BLaER1 treated with 17β-estradiol and CSF1 and Interleukin-3, amounts not matched to agents 10 nM and 100 nM (cell line): ENCODE data around the gene RNU1-2.
A peak's percentile ranks its signal among the peaks of the same experiment; 100 is the strongest.
"Not testable (repeated sequence)": the region's sequence is repeated elsewhere in the genome, so short reads cannot be mapped to it uniquely, and the experiment has no call there.

Experiments
- H3K27ac ChIP-seq, 11 experiments: shearing (Covaris generic); formaldehyde crosslinking; 2 replicates each; pipeline ENCODE4 v1.8.1; 2022
- H3K27me3 ChIP-seq, 11 experiments: shearing (Covaris generic); formaldehyde crosslinking; 2 replicates each; pipeline ENCODE4 v1.8.1; 2022
- H3K36me3 ChIP-seq, 11 experiments: shearing (Covaris generic); formaldehyde crosslinking; 2 replicates each; pipeline ENCODE4 v1.8.1; 2022
- H3K4me1 ChIP-seq, 10 experiments: shearing (Covaris generic); formaldehyde crosslinking; 2 replicates each; pipeline ENCODE4 v1.8.1; 2022
- H3K4me2 ChIP-seq, 11 experiments: shearing (Covaris generic); formaldehyde crosslinking; 2 replicates each; pipeline ENCODE4 v1.8.1; 2022
- H3K4me3 ChIP-seq, 10 experiments: shearing (Covaris generic); formaldehyde crosslinking; 2 replicates each; pipeline ENCODE4 v1.8.1; 2022
- H3K9ac ChIP-seq, 11 experiments: shearing (Covaris generic); formaldehyde crosslinking; 2 replicates each; pipeline ENCODE4 v1.8.1; 2022
- H3K9me3 ChIP-seq, 11 experiments: shearing (Covaris generic); formaldehyde crosslinking; replicated peaks in 1 of 11; 2 replicates each; pipeline ENCODE4 v1.8.1; 2022
- H4K20me1 ChIP-seq, 11 experiments: shearing (Covaris generic); formaldehyde crosslinking; 2 replicates each; pipeline ENCODE4 v1.8.1; 2022
- Cebpa-rat ChIP-seq, 11 experiments: shearing (Covaris generic); IDR thresholded peaks; 2 replicates each; pipeline ENCODE4 v1.8.1; 2022

The RNU1-2 gene

GRCh38 chr1:16894338-16894737 is 1.4 kb upstream of the RNU1-2 start:
- H3K36me3 ChIP-seq, H3K4me3 ChIP-seq, H4K20me1 ChIP-seq, H3K27ac ChIP-seq, H3K9me3 ChIP-seq, H3K4me2 ChIP-seq, H3K9ac ChIP-seq: not testable (repeated sequence)
- Histone ChIP-seq H3K27me3 (peaks cover 5 to 28% (median 22%) of the 10 kb centered on the region in 11 experiments), H3K4me1 (peaks cover 21 to 42% (median 32%) of the 10 kb centered on the region in 10 experiments)

- not testable (repeated sequence) for H3K9me3 ChIP-seq, H3K36me3 ChIP-seq, H4K20me1 ChIP-seq
- Histone ChIP-seq H3K27me3 (peaks cover 0 to 19% (median 13%) of the 10 kb centered on the region in 11 experiments; a peak in 20 of 22 replicates), H3K9ac (peak overlapping the region in 9 of 11 experiments; percentile 76 to 88 (median 83); a peak in 19 of 22 replicates), H3K4me3 (peak overlapping the region; percentile 32 to 63 (median 46); a peak in 16 of 20 replicates), H3K27ac (peak overlapping the region in 9 of 11 experiments; percentile 81 to 90 (median 88); a peak in 14 of 22 replicates), H3K4me2 (peak overlapping the region; percentile 55 to 79 (median 69); a peak in 21 of 22 replicates), H3K4me1 (peaks cover 13 to 34% (median 24%) of the 10 kb centered on the region in 10 experiments; a peak in 19 of 20 replicates)
Observed at GRCh38 chr1:16895233-16895597, 565 bp upstream of the RNU1-2 start.

- H3K4me1 ChIP-seq = peaks cover 19 to 40% (median 32%) of the 10 kb centered on the region in 10 experiments
- H3K9me3 ChIP-seq, H3K36me3 ChIP-seq, H4K20me1 ChIP-seq, H3K27me3 ChIP-seq: not testable (repeated sequence)
- peak overlapping the region; percentile 63 to 85 (median 75) for H3K9ac ChIP-seq
- peak overlapping the region; percentile 51 to 69 (median 58) for H3K4me3 ChIP-seq
- peak overlapping the region in 10 of 11 experiments; percentile 38 to 81 (median 64); a peak in 19 of 22 replicates for H3K27ac ChIP-seq
- peak overlapping the region; percentile 88 to 98 (median 93) for H3K4me2 ChIP-seq
Observed at GRCh38 chr1:16896316-16897055, 706 bp downstream of the RNU1-2 start.

- not testable (repeated sequence) for H3K36me3 ChIP-seq, H3K9me3 ChIP-seq, H3K27me3 ChIP-seq, H3K4me3 ChIP-seq, H3K27ac ChIP-seq, H4K20me1 ChIP-seq, H3K9ac ChIP-seq
- Histone ChIP-seq H3K4me2 (peak overlapping the region in 10 of 11 experiments; percentile 88 to 98 (median 93); a peak in 13 of 22 replicates), H3K4me1 (peaks cover 23 to 50% (median 39%) of the 10 kb centered on the region in 10 experiments)
Observed at GRCh38 chr1:16897653-16898052, 1.9 kb downstream of the RNU1-2 start.

GRCh38 chr1:16898298-16898697 is 2.5 kb downstream of the RNU1-2 start:
- not testable (repeated sequence) for H3K4me3 ChIP-seq, H3K9me3 ChIP-seq, H4K20me1 ChIP-seq, H3K27ac ChIP-seq, H3K27me3 ChIP-seq, H3K36me3 ChIP-seq
- Histone ChIP-seq H3K4me2 (peak overlapping the region in 6 of 11 experiments; percentile 1 to 98 (median 26); a peak in 7 of 22 replicates), H3K4me1 (peaks cover 29 to 56% (median 45%) of the 10 kb centered on the region in 10 experiments), H3K9ac (peak overlapping the region in 1 of 11 experiments; percentile 6; a peak in 1 of 22 replicates)

GRCh38 chr1:16899020-16899419 is 3.2 kb downstream of the RNU1-2 start:
- not testable (repeated sequence) for H3K27ac ChIP-seq
- peaks cover 32 to 60% (median 49%) of the 10 kb centered on the region in 10 experiments for H3K4me1 ChIP-seq

GRCh38 chr1:16900751-16901150 is 5.0 kb downstream of the RNU1-2 start:
- no peak for TF ChIP-seq Cebpa-rat (IDR thresholded peaks at IDR 0.05)
- H3K9ac ChIP-seq = peak overlapping the region in 3 of 11 experiments; percentile 4 to 24 (median 23); a peak in 3 of 22 replicates
- H3K4me2 ChIP-seq = peak overlapping the region; percentile 1 to 49 (median 27); a peak in 9 of 22 replicates

More at GRCh38 chr1:16899020-16899419, 3.2 kb downstream of the RNU1-2 start:
- H4K20me1 ChIP-seq, H3K9me3 ChIP-seq, H3K4me3 ChIP-seq, H3K36me3 ChIP-seq, H3K27me3 ChIP-seq: not testable (repeated sequence)
- H3K4me2 ChIP-seq = 0 out of 22 replicates have a peak overlapping the region, but pooled peaks of 1 of the 11 experiments have one; percentile 27
- peak overlapping the region in 3 of 11 experiments; percentile 6 to 32 (median 12); a peak in 1 of 22 replicates for H3K9ac ChIP-seq

GRCh38 chr1:16901371-16901770 is 5.6 kb downstream of the RNU1-2 start:
- H3K4me2 ChIP-seq = peak overlapping the region in 9 of 11 experiments; percentile 1 to 49 (median 33); a peak in 9 of 22 replicates
- H3K36me3 ChIP-seq, H3K4me3 ChIP-seq, H3K27me3 ChIP-seq, H4K20me1 ChIP-seq, H3K27ac ChIP-seq: not testable (repeated sequence)
- peak overlapping the region in 2 of 11 experiments; percentile 23 to 24; a peak in 1 of 22 replicates for H3K9ac ChIP-seq
- H3K4me1 ChIP-seq = peaks cover 42 to 72% (median 58%) of the 10 kb centered on the region in 10 experiments
- H3K9me3 ChIP-seq = peaks cover 6 to 11% (median 9%) of the 10 kb centered on the region in 11 experiments; a peak in 20 of 22 replicates

More at GRCh38 chr1:16900751-16901150, 5.0 kb downstream of the RNU1-2 start:
- no peaks in the 10 kb centered on the region for H3K27me3 ChIP-seq
- H4K20me1 ChIP-seq = no peaks in the 10 kb centered on the region
- peaks cover 0 to 5% (median 3%) of the 10 kb centered on the region in 11 experiments; a peak in 13 of 22 replicates for H3K9me3 ChIP-seq
- no peak overlapping the region for H3K27ac ChIP-seq
- H3K36me3 ChIP-seq = no peaks in the 10 kb centered on the region
- no peak overlapping the region for H3K4me3 ChIP-seq
- peaks cover 37 to 66% (median 52%) of the 10 kb centered on the region in 10 experiments for H3K4me1 ChIP-seq

- Histone ChIP-seq H3K36me3 (no peaks in the 10 kb centered on the region), H4K20me1 (no peaks in the 10 kb centered on the region), H3K27ac (peak overlapping the region in 9 of 11 experiments; percentile 96 to 98 (median 98); a peak in 13 of 22 replicates), H3K9ac (peak overlapping the region in 10 of 11 experiments; percentile 22 to 97 (median 96); a peak in 18 of 22 replicates), H3K27me3 (no peaks in the 10 kb centered on the region), H3K4me3 (peak overlapping the region in 9 of 10 experiments; percentile 59 to 74 (median 66); a peak in 13 of 20 replicates), H3K9me3 (peaks cover 12 to 20% (median 16%) of the 10 kb centered on the region in 11 experiments; a peak in 20 of 22 replicates), H3K4me1 (peaks cover 49 to 72% (median 60%) of the 10 kb centered on the region in 10 experiments), H3K4me2 (peak overlapping the region; percentile 83 to 94 (median 90))
- TF ChIP-seq Cebpa-rat (IDR thresholded peaks at IDR 0.05) = peak in 1 of 11 experiments; percentile 21; a peak in 1 of 22 replicates
Observed at GRCh38 chr1:16903054-16903453, 7.3 kb downstream of the RNU1-2 start.
